Endodermal cell (in vitro differentiated cells): ENCODE results near the gene CLDN3. TPM values are rescaled to one million over a fixed set of nuclear protein-coding genes. Genes with fewer than 3 reads are reported as not detected.
A peak's percentile ranks its signal among the peaks of the same experiment; 100 is the strongest.

Source experiments
- DNase-seq: peaks from one replicate; pipeline ENCODE4 v3.0.0-alpha.2; 2017
- H3K27ac ChIP-seq: 2 replicates; pipeline ENCODE4 v1.5.1; 2013; ENCODE audit warnings: mild to moderate bottlenecking, low read depth, low read length, moderate library complexity
- H3K27me3 ChIP-seq: 2 replicates; pipeline ENCODE4 v1.6.1; 2013; ENCODE audit warnings: mild to moderate bottlenecking, low read length, moderate library complexity; ENCODE audit not compliant: insufficient read depth, control insufficient read depth, poor library complexity, severe bottlenecking
- H3K36me3 ChIP-seq: 2 replicates; pipeline ENCODE4 v1.7.0; 2013; ENCODE audit warnings: mild to moderate bottlenecking, low read length, moderate library complexity; ENCODE audit not compliant: control insufficient read depth, insufficient read depth
- H3K4me1 ChIP-seq: one replicate; pipeline ENCODE4 v1.7.0; 2013; ENCODE audit warnings: low read length; ENCODE audit not compliant: control insufficient read depth, insufficient read depth
- H3K4me3 ChIP-seq: 2 replicates; pipeline ENCODE4 v1.5.1; 2013; ENCODE audit warnings: mild to moderate bottlenecking, low read length, moderate library complexity
- H3K9ac ChIP-seq: 2 replicates; pipeline ENCODE4 v1.6.1; 2013; ENCODE audit warnings: mild to moderate bottlenecking, low read length, moderate library complexity; ENCODE audit not compliant: poor library complexity, severe bottlenecking; ENCODE audit errors: extremely low read depth
- H3K9me3 ChIP-seq: 2 replicates; pipeline ENCODE4 v1.6.1; 2013; ENCODE audit warnings: mild to moderate bottlenecking, low read length, moderate library complexity; ENCODE audit not compliant: control insufficient read depth
- H3K27ac Mint-ChIP-seq: 2 replicates; pipeline ENCODE4 v1.8.0; 2020; ENCODE audit warnings: mixed read lengths
- H3K27me3 Mint-ChIP-seq: 2 replicates; pipeline ENCODE4 v1.8.0; 2021; ENCODE audit warnings: mild to moderate bottlenecking, mixed read lengths; ENCODE audit not compliant: insufficient read depth
- H3K36me3 Mint-ChIP-seq: 2 replicates; pipeline ENCODE4 v1.8.0; 2020; ENCODE audit warnings: low read depth, mixed read lengths
- H3K4me1 Mint-ChIP-seq: 2 replicates; pipeline ENCODE4 v1.8.0; 2020; ENCODE audit warnings: mixed read lengths
- H3K4me3 Mint-ChIP-seq: 2 replicates; pipeline ENCODE4 v1.8.0; 2020; ENCODE audit warnings: mild to moderate bottlenecking, moderate library complexity, mixed read lengths
- H3K9me3 Mint-ChIP-seq: 2 replicates; pipeline ENCODE4 v1.8.0; 2020; ENCODE audit warnings: mild to moderate bottlenecking, mixed read lengths
- CTCF ChIP-seq: fragments of 200-600 bp; sonication (generic); conservative IDR thresholded peaks from 2 replicates; pipeline ENCODE4 v1.5.0; 2021; ENCODE audit warnings: antibody characterized with exemption, mild to moderate bottlenecking
- WGBS, 2 experiments: methylation state at CpG; one replicate each; pipeline versions ENCODE4 v1.1.5 to v1.1.7; 2013; ENCODE audit warnings: missing lambda C conversion rate in 2 of 2, mixed read lengths in 1 of 2; ENCODE audit not compliant: insufficient coverage in 1 of 2, insufficient read length in 1 of 2; 5-methylcytosine and 5-hydroxymethylcytosine counted together
- total RNA-seq, 2 donors: library from RNA; stranded (reverse); fragmentation: NEBNext Ultra II Directional in 1 of 2; extraction: Animal tissue kit (Norgen Biotek cat#: 25700) in 1 of 2; gene quantifications; 2 replicates in 1 of 2; 3 replicates in 1 of 2; pipeline ENCODE4 v1.2.1, GENCODE V29; 2021

CLDN3 gene
- total RNA-seq, 2 donors from 2014 or later: 20.7 to 47.0 TPM

- no peaks in the 10 kb centered on the region for H3K4me1 ChIP-seq
- no peak overlapping the region for H3K4me3 ChIP-seq
- no peaks in the 10 kb centered on the region for H3K27me3 ChIP-seq
- no peak overlapping the region for H3K27ac Mint-ChIP-seq
- H3K36me3 Mint-ChIP-seq: peaks cover 18% of the 10 kb centered on the region
- peaks cover 17% of the 10 kb centered on the region for H3K36me3 ChIP-seq
- TF ChIP-seq CTCF: no peak
- peaks cover 9% of the 10 kb centered on the region for H3K4me1 Mint-ChIP-seq
- no peak overlapping the region for H3K4me3 Mint-ChIP-seq
- H3K9ac ChIP-seq: no peak overlapping the region
- H3K9me3 Mint-ChIP-seq: no peaks in the 10 kb centered on the region
- no peaks in the 10 kb centered on the region for H3K27me3 Mint-ChIP-seq
- H3K27ac ChIP-seq: no peak overlapping the region
- H3K9me3 ChIP-seq: no peaks in the 10 kb centered on the region
- WGBS, 2 experiments: 81 to 93% methylated on average over 2 of the region's 2 CpGs
- no peak for DNase-seq
Observed at GRCh38 chr7:73732397-73732796, 37.7 kb downstream of the CLDN3 start.

- Histone ChIP-seq H3K36me3 (peaks cover under 1% of the 10 kb centered on the region), H3K9me3 (no peaks in the 10 kb centered on the region), H3K27ac (peak overlapping the region; percentile 38), H3K27me3 (no peaks in the 10 kb centered on the region), H3K4me1 (no peaks in the 10 kb centered on the region), H3K9ac (no peak overlapping the region), H3K4me3 (no peak overlapping the region)
- WGBS, 2 experiments: 30 to 59% methylated on average over 2 to 3 of the region's 3 CpGs
- no peak for TF ChIP-seq CTCF
- Mint-ChIP-seq H3K4me3 (no peak overlapping the region), H3K9me3 (no peaks in the 10 kb centered on the region), H3K36me3 (peaks cover 1% of the 10 kb centered on the region), H3K4me1 (peaks cover 9% of the 10 kb centered on the region), H3K27me3 (no peaks in the 10 kb centered on the region), H3K27ac (no peak overlapping the region)
- DNase-seq: peak; percentile 33
Observed at GRCh38 chr7:73730485-73730884, 39.6 kb downstream of the CLDN3 start.

- H3K4me1 ChIP-seq: no peaks in the 10 kb centered on the region
- no peak overlapping the region for H3K9ac ChIP-seq
- 83 to 86% methylated on average over 5 of the region's 5 CpGs for WGBS, 2 experiments
- no peak for DNase-seq
- no peak overlapping the region for H3K27ac ChIP-seq
- no peak for TF ChIP-seq CTCF
- no peak overlapping the region for H3K4me3 Mint-ChIP-seq
- no peaks in the 10 kb centered on the region for H3K27me3 ChIP-seq
- no peaks in the 10 kb centered on the region for H3K27me3 Mint-ChIP-seq
- H3K9me3 Mint-ChIP-seq: no peaks in the 10 kb centered on the region
- H3K36me3 Mint-ChIP-seq: no peaks in the 10 kb centered on the region
- no peak overlapping the region for H3K4me3 ChIP-seq
- H3K27ac Mint-ChIP-seq: no peak overlapping the region
- H3K4me1 Mint-ChIP-seq: peaks cover 6% of the 10 kb centered on the region
- H3K9me3 ChIP-seq: no peaks in the 10 kb centered on the region
- no peaks in the 10 kb centered on the region for H3K36me3 ChIP-seq
Observed at GRCh38 chr7:73728551-73728950, 41.5 kb downstream of the CLDN3 start.
